T-helper 17 cell (primary cell): ENCODE results near the gene INF2. TPM values are rescaled to one million over a fixed set of nuclear protein-coding genes. Genes with fewer than 3 reads are reported as not detected.

ENCODE experiments used
- ATAC-seq: fragments of 150-1000 bp; cut with Tn5 transposase; 2 replicates; pipeline ENCODE4 v1.10.0; 2021; ENCODE audit warnings: mild to moderate bottlenecking, moderate library complexity
- DNase-seq, 3 donors: peaks; one replicate each; pipeline versions ENCODE4 v3.0.0 to v3.0.0-alpha.2; 2020 to 2021
- H3K9me3 ChIP-seq: one replicate; pipeline ENCODE4 v1.7.0; 2013; ENCODE audit warnings: low read length, mild to moderate bottlenecking; ENCODE audit not compliant: control insufficient read depth, poor library complexity, severe bottlenecking
- H3K27ac Mint-ChIP-seq: one replicate; pipeline ENCODE4 v1.8.0; 2022; ENCODE audit warnings: mild to moderate bottlenecking, moderate library complexity, mixed read lengths
- H3K27me3 Mint-ChIP-seq: one replicate; pipeline ENCODE4 v1.8.0; 2022; ENCODE audit warnings: mixed read lengths
- H3K36me3 Mint-ChIP-seq: one replicate; pipeline ENCODE4 v1.8.0; 2022; ENCODE audit warnings: low read depth, mixed read lengths
- H3K4me1 Mint-ChIP-seq: one replicate; pipeline ENCODE4 v1.8.0; 2022; ENCODE audit warnings: mild to moderate bottlenecking, mixed read lengths
- H3K4me3 Mint-ChIP-seq: one replicate; pipeline ENCODE4 v1.8.0; 2022; ENCODE audit warnings: mild to moderate bottlenecking, moderate library complexity, mixed read lengths
- total RNA-seq, 4 donors: library from RNA in 2 of 4; stranded (reverse) in 2 of 4; gene quantifications; one replicate each; pipeline ENCODE4 v1.2.3 and lab custom pipeline; 2022 to 2026

Gene INF2
- total RNA-seq (10 to 100 TPM; 61.0 to 76.1 TPM), total RNA-seq (lab: John Stamatoyannopoulos, UW) (45.2 to 54.7 reads per million in 2 donors)

DNA sequence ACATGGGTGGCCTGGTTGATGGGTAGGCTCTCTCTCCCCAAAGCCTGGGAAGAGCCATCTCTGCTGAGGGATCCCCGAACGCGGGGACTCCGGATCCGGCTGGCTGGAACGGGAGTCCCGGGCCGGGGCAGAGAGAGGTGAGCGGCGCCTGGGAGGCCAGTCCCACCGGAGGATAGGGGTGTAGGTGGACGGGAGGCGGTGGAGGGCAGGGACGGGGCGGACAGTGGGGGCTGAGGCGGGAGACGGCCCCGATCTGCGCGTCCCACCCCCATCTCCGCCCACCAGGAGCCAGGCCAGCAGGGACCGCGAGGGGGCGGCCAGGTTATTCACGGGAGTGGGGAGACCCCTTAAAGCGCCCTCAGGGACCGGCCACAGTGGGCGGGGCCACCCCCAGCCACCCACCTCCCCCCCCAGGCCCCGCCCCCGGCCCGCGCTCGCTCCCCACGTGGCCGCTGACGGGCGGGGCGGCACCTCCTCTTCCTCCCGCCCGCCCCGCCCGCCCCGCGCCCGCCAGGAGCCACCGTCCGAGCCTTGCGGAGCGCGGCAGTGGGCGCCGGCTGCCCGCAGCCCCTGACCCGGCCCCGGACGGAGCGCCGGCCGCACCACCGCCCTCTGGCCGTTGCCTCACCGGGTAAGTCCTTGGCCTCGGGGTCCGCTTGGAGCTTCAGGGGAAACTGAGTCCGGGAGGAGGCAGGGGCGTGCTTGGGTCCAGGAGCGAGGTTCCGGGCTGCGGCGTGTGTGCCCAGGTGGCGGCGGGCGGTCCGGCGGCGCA lies at the start of gene INF2:
TSS of gene INF2 (plus strand) at position 510 of the 772 bp plus-strand sequence. CDS start 11,748 bp downstream, outside the sequence.
- DNase-seq (peak; percentile 31 to 63 (median 53)), ATAC-seq (peak; percentile 73)
- H3K27ac Mint-ChIP-seq: peak within 1 kb of the TSS; percentile 83
- no peaks in the 10 kb centered on the region for H3K9me3 ChIP-seq
- H3K36me3 Mint-ChIP-seq: no peaks in the 10 kb centered on the region
- peak within 1 kb of the TSS; percentile 87 for H3K4me3 Mint-ChIP-seq
- no peaks in the 10 kb centered on the region for H3K27me3 Mint-ChIP-seq
- H3K4me1 Mint-ChIP-seq: peaks cover 26% of the 10 kb centered on the region

DNA sequence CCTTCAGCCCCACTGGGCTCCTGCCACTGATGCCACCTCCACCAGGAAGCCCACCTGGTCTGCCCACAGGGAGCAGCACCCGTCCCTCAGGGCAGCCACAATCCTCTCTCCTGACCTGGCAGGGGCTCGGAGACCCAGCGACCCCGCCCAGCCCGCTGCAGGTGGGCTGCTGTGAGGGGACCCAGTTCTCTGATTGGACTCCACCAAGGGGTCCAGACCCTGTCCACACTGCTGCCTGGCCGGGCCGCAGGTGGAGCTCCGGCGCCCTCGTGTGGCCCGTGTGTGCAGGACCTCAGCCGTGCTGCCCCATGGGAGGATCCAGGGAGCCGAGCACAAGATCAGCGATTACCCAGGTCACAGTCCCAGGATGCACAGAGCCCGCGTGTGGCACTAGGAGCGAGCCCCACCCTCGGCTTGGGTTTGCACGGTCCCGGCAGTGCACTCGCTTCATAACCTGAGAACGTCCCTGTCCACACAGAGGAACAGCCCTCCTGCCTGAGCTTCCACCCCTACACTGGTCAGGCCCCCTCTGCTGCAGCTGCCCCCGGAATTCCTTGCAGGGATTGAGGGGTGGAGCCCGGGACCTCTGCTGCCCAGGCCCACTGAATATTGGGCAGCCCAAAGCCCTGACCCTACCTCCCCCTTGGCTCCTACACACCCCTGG lies 49.4 kb upstream of the INF2 start:
- ATAC-seq (peak; percentile 64), DNase-seq (peak in 2 of 3 donors; percentile 24 to 41)
- peaks cover 7% of the 10 kb centered on the region for H3K4me1 Mint-ChIP-seq
- H3K36me3 Mint-ChIP-seq: no peaks in the 10 kb centered on the region
- peaks cover 23% of the 10 kb centered on the region for H3K27me3 Mint-ChIP-seq
- no peaks in the 10 kb centered on the region for H3K9me3 ChIP-seq
- no peak overlapping the region for H3K4me3 Mint-ChIP-seq
- H3K27ac Mint-ChIP-seq: no peak overlapping the region

DNA sequence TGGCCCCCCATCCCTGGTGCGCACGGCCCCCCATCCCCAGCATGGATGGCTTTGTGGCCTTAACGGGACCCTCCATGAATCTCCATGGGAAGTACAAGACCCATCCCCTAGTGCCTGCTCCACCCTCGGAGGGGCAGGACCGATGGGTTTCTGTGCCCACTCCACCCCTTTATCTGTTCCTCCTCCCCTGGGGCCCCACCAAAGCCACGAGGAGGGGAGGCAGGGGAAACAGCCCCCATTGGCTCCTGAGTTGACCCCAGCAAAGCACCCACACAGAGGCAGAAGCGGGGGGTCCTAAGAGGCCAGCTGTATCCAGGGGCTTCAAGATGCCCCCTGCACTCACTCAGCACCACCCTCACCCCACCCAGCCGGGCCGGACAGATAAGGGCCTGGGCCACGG lies 48.7 kb upstream of the INF2 start:
- Mint-ChIP-seq H3K4me1 (peaks cover 7% of the 10 kb centered on the region), H3K36me3 (no peaks in the 10 kb centered on the region), H3K27ac (no peak overlapping the region), H3K27me3 (peaks cover 23% of the 10 kb centered on the region), H3K4me3 (no peak overlapping the region)
- ATAC-seq (no peak), DNase-seq (no peak)
- H3K9me3 ChIP-seq: no peaks in the 10 kb centered on the region

DNA sequence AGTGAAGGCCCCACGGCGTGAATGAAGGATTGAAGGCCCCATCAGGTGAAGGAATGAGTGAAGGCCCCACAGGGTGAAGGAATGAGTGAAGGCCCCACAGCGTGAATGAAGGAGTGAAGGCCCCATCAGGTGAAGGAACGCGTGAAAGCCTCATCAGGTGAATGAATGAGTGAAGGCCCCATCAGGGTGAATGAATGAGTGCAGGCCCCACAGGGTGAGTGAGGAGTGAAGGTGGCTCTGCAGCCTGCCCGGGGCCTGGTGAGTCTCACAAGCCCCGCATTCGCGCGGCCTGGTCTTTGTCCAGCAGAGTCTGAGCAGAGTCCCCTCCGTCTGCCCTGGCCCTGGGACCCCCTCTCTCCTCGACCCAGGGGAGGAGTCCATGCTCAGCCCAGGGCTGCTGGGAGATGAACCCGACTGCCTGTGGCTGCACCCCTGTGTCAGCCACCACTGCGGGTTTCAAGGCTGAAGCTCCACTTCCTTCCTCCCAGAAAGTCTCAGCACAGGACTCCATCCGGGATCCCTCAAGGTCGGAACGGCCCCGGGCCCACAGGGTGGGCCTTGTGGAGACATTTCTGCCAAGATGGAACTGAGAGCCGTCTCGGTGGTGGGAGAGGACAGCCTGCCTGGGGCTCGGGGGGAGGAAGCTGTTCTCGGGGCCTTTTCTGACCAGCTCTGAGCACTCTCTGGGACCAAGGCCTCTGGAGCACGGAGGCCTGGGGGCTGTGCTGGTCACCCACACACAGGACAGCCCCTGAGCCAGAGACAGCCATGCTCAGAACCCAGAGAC lies 47.5 kb upstream of the INF2 start:
- ATAC-seq: no peak
- no peaks in the 10 kb centered on the region for H3K9me3 ChIP-seq
- Mint-ChIP-seq H3K4me1 (peaks cover 7% of the 10 kb centered on the region), H3K27ac (no peak overlapping the region), H3K36me3 (no peaks in the 10 kb centered on the region), H3K4me3 (no peak overlapping the region), H3K27me3 (peaks cover 23% of the 10 kb centered on the region)
- no peak for DNase-seq

DNA sequence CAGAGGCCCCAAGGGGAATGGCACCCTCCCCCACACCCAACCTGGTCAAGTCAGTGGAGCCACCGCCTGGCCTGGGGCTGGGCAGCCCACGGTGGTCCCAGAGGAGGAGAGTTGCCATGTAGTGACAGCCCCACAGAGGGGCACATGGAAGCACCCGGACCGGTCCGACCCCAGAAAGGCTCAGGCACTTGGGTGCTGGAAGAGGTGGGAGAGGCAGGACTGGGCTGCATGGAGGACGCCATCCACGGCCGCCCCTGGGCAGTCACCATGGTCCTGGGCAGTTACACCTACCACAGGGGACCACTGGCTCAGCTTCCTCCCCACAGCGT lies 46.9 kb upstream of the INF2 start:
- no peak overlapping the region for H3K27ac Mint-ChIP-seq
- H3K27me3 Mint-ChIP-seq: peaks cover 23% of the 10 kb centered on the region
- H3K4me3 Mint-ChIP-seq: no peak overlapping the region
- DNase-seq (no peak), ATAC-seq (no peak)
- H3K36me3 Mint-ChIP-seq: no peaks in the 10 kb centered on the region
- peaks cover 7% of the 10 kb centered on the region for H3K4me1 Mint-ChIP-seq
- no peaks in the 10 kb centered on the region for H3K9me3 ChIP-seq

DNA sequence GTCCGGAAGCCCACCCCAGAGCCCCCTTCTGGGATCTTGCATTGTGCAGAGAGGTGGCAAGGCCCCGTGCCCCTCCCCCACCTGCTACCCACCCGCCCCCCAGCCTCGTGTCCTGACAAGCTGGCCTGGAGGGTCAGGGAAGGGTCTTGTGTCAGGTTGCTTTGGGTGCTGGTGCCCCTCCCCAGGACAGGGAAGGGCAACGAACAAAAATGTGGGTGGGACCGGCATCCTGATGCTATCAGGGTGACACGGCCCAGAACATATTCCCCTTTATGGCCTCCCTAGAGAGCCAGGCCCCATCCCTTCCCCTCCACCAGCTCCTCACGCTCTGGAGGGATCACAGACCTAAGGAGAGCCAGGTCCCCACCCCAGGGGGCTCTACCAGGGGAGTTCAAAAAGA lies 46.1 kb upstream of the INF2 start:
- H3K36me3 Mint-ChIP-seq: no peaks in the 10 kb centered on the region
- H3K4me1 Mint-ChIP-seq: peaks cover 7% of the 10 kb centered on the region
- no peaks in the 10 kb centered on the region for H3K9me3 ChIP-seq
- no peak overlapping the region for H3K27ac Mint-ChIP-seq
- DNase-seq (no peak), ATAC-seq (no peak)
- H3K27me3 Mint-ChIP-seq: peaks cover 15% of the 10 kb centered on the region
- no peak overlapping the region for H3K4me3 Mint-ChIP-seq

DNA sequence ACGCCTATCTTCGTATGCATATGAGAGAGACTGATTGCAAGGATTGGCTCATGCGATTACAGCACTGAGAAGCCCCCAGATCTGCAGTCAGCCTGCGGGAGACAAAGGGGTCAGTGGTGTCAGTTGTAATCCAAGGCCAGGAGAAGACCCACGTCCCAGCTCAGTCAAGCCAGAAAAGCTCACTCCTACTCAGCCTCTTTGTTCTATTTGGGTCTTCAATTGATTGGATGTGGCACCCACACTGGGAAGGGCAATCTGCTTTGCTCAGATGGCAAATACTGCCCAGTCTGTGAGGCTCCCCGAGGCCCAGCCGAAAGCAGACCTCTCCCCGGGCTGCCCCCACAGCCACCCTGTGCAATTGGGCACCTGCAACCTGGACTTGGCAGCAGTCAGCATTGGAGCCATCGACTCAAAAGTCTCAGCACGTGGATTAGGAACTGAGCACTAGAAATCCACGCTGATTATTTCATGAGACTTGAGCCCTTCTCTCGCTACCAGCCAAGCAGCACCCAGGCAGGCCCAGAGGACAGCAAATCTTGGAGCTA lies 45.3 kb upstream of the INF2 start:
- Mint-ChIP-seq H3K4me1 (peaks cover 5% of the 10 kb centered on the region), H3K27me3 (peaks cover 7% of the 10 kb centered on the region), H3K4me3 (no peak overlapping the region), H3K36me3 (no peaks in the 10 kb centered on the region), H3K27ac (no peak overlapping the region)
- H3K9me3 ChIP-seq: no peaks in the 10 kb centered on the region
- ATAC-seq (no peak), DNase-seq (no peak)

DNA sequence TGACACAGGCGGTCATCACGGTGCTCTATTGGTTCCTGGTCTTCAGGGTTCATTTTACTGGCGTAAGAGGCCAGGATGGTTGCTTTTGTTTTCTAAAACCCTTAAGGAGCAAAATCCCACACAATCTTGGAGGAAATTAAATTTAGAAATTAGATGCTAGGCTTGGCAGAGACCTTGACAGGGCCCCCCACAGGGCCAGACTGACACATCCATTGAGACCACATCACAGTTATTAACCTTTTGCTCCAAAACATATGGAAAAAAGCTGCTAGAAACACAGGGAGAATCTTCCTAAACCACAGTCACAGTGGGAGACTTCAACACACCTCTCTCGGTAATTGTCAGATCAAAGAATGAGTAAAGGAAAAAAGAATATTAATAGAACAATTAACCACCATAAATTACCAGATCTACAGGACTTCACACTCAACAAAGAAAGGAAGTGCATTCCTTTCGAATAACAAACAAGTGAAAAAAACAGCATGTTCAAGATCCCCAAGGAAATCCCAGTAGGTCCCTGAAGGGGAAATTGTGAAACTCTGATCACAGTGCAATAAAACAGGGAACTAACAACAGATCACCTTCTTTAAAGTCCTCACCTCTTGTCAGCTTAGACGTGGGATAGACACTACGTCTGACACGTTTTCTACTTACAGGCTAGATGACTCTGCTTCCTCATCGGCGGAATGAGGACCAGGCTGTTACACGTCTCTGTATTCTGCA lies 44.6 kb upstream of the INF2 start:
- no peaks in the 10 kb centered on the region for H3K36me3 Mint-ChIP-seq
- H3K27me3 Mint-ChIP-seq: peaks cover 6% of the 10 kb centered on the region
- no peak overlapping the region for H3K4me3 Mint-ChIP-seq
- H3K27ac Mint-ChIP-seq: no peak overlapping the region
- DNase-seq (no peak), ATAC-seq (no peak)
- H3K4me1 Mint-ChIP-seq: peaks cover 5% of the 10 kb centered on the region
- H3K9me3 ChIP-seq: no peaks in the 10 kb centered on the region

DNA sequence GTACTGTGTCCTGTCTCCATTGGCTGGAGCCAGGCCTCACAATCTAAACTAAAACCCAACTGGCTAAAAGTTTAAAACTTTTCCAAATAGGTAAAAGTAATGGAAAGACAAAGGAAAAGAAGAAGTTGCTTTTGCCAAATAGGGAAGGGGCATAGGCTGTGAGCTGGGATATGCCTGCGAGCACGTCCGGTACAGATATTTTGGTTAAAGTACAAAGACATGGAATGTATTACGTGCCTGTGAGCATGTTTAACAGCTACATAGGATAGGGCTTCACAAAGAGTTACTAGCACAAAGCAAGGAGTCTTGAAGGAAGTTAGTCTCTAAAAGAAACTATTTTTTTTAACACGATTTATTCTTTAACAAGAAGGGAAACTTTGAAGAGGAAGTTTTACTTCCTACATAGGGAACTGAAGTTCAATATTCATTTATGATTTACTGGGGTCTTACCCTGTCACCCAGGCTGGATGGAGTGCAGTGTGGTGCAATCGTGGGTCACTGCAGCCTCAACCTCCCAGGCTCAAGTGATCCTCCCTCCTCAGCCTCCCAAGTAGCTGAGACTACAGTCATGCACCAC lies 41.9 kb upstream of the INF2 start:
- Mint-ChIP-seq H3K4me3 (no peak overlapping the region), H3K27ac (no peak overlapping the region), H3K36me3 (no peaks in the 10 kb centered on the region), H3K4me1 (peaks cover 2% of the 10 kb centered on the region), H3K27me3 (peaks cover 5% of the 10 kb centered on the region)
- ATAC-seq (no peak), DNase-seq (no peak)
- H3K9me3 ChIP-seq: no peaks in the 10 kb centered on the region

DNA sequence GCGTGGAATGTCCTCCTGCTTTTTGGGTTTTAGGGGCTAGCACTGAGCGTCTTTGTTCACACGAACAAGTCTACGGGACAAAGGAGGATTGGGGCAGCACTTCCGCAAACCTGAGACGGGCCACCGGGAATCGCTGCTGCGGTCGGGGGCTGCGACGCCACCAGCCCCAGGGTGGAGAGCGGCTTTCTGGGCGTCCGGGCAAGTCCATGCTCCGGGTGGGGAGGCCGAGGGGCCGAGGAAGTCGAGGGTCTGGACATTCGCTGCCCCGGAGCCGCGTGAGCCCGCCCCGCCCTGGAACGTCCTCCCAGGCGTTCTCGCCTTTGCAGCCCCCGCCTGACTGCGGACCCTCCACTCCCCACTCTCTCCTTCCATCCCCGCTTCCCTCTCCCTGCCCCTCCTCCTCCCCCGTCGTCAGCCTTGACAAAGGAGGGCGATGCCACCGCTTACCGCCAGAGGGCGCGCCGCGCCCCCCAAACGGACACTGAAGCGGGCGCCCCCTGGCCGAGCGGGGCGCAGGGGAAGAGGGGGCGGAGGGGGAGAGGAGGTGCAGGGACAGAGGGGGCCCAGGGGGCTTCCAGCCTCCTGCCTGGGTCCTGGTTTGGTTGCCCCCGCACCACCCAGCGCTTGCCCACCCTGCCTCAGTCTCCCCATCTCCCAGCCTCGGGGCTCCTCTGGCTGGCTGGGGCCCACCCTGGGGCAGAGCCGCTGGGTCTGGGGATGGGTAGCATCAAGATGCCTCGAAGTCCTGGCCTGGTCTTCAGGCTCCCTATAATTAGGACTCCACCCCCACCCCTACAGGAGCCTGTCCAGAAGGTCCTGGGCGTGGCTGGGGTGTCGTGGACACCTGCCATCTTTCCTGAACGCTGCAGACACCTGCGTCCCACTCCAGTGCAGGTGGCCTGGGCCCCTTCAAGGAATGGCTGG lies 39.1 kb upstream of the INF2 start:
- peak overlapping the region; percentile 33 for H3K4me3 Mint-ChIP-seq
- no peaks in the 10 kb centered on the region for H3K36me3 Mint-ChIP-seq
- no peaks in the 10 kb centered on the region for H3K9me3 ChIP-seq
- no peaks in the 10 kb centered on the region for H3K4me1 Mint-ChIP-seq
- peak overlapping the region; percentile 43 for H3K27ac Mint-ChIP-seq
- DNase-seq (peak; percentile 47 to 51 (median 49)), ATAC-seq (peak; percentile 77)
- peaks cover 5% of the 10 kb centered on the region for H3K27me3 Mint-ChIP-seq

DNA sequence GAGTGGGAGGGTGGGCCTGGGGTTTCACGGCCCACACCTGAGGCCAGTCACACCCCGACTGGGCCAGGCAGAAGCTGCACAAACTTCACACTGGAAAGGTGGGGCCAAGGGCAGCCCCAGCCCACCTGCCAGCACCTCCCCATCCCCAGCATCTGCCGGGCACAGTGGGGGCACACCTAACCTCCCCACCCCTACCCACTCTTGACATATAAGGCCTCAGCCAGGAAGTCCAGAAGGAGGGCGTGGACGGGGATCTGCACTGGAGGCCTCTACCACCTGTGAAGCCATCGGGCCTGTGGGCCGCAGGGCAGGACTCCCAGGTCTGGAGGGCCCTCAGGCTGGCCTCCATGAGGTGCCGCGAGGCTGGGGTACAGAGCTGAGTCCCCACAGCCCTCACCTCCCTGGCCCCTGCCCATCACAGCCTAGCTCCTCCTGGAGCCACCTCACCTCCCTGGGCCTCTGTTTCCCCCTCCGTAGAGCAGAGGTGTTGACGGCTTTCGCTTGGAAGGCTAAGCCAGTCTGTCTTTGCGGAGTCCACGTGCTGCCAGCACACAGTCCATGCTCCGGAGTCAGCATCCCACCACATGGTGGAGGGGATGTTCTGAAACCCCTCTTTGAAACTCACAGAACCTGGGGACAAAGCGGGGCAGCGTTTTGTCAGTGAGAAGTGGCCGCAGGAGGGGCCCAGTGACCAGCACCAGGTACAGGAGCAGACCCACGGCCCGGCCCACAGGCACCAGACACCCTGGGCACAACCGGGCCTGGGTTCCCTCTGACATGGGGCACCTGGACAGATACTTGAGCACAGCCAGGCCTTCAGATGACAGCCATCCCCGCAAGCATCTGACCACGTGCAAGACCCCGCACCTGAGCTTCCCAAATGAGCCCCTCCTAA lies 38.2 kb upstream of the INF2 start:
- Mint-ChIP-seq H3K27me3 (peaks cover 11% of the 10 kb centered on the region), H3K36me3 (no peaks in the 10 kb centered on the region), H3K4me1 (peaks cover 3% of the 10 kb centered on the region), H3K27ac (no peak overlapping the region), H3K4me3 (no peak overlapping the region)
- ATAC-seq (no peak), DNase-seq (no peak)
- no peaks in the 10 kb centered on the region for H3K9me3 ChIP-seq
